WTC11 (cell line): ENCODE data around the gene SLC49A3. TPM values are rescaled to one million over a fixed set of nuclear protein-coding genes. Genes with fewer than 3 reads are reported as not detected.

ENCODE experiments used
- ATAC-seq: fragments of 200-7000 bp; cut with Tn5 transposase; 2 replicates; pipeline ENCODE4 v1.10.0; 2021; ENCODE audit warnings: mild to moderate bottlenecking, moderate library complexity
- CTCF ChIA-PET: fragments of 300-600 bp; sonication (Branson Sonifier 250); formaldehyde crosslinking; loops from one replicate; lab custom pipeline; 2021; ENCODE audit warnings: antibody characterized with exemption; lab: Charles Lee
- POLR2A ChIA-PET: fragments of 350-600 bp; sonication (Branson Sonifier 250); formaldehyde crosslinking; loops from one replicate; lab custom pipeline; 2021; ENCODE audit warnings: antibody characterized with exemption; lab: Charles Lee
- DNase-seq: peaks from one replicate; pipeline ENCODE4 v3.0.0; 2021; ENCODE audit warnings: low spot score
- H3K27ac Mint-ChIP-seq: 2 replicates; pipeline ENCODE4 v1.8.0; 2021; ENCODE audit warnings: mixed read lengths
- H3K27me3 Mint-ChIP-seq: 2 replicates; pipeline ENCODE4 v1.8.0; 2021; ENCODE audit warnings: low read depth, mild to moderate bottlenecking, moderate library complexity, mixed read lengths
- H3K36me3 Mint-ChIP-seq: 2 replicates; pipeline ENCODE4 v1.8.0; 2021; ENCODE audit warnings: mixed read lengths
- H3K4me1 Mint-ChIP-seq: 2 replicates; pipeline ENCODE4 v1.8.0; 2022; ENCODE audit warnings: mixed read lengths
- H3K4me3 Mint-ChIP-seq: 2 replicates; pipeline ENCODE4 v1.8.0; 2021; ENCODE audit warnings: mild to moderate bottlenecking, moderate library complexity, mixed read lengths
- H3K9me3 Mint-ChIP-seq: 2 replicates; pipeline ENCODE4 v1.8.0; 2021; ENCODE audit warnings: mixed read lengths
- AR ChIP-seq: fragments of 250-450 bp; sonication (Bioruptor Pico); IDR thresholded peaks from 2 replicates; pipeline ENCODE4 v1.9.0; 2021; ENCODE audit warnings: mild to moderate bottlenecking
- CREB1 ChIP-seq: sonication (generic); formaldehyde crosslinking; IDR thresholded peaks from 2 replicates; pipeline ENCODE4 v1.8.0; 2023; ENCODE audit warnings: mild to moderate bottlenecking, missing genetic modification reagents
- FOXP4 ChIP-seq: sonication (generic); formaldehyde crosslinking; IDR thresholded peaks from 2 replicates; pipeline ENCODE4 v1.8.0; 2022; ENCODE audit warnings: mild to moderate bottlenecking, missing genetic modification reagents
- IRF1 ChIP-seq: sonication (generic); formaldehyde crosslinking; IDR thresholded peaks from 2 replicates; pipeline ENCODE4 v1.8.0; 2023; ENCODE audit warnings: missing genetic modification reagents
- MLX ChIP-seq: sonication (generic); formaldehyde crosslinking; IDR thresholded peaks from 2 replicates; pipeline ENCODE4 v1.8.1; 2023; ENCODE audit warnings: mild to moderate bottlenecking, missing genetic modification reagents, moderate library complexity
- MXD4 ChIP-seq: fragments of 250-450 bp; sonication (Bioruptor Pico); IDR thresholded peaks from 2 replicates; pipeline ENCODE4 v1.8.0; 2021; ENCODE audit warnings: mild to moderate bottlenecking, moderate library complexity, borderline replicate concordance
- NFE2L1 ChIP-seq: sonication (generic); formaldehyde crosslinking; IDR thresholded peaks from 2 replicates; pipeline ENCODE4 v1.8.1; 2023; ENCODE audit warnings: missing genetic modification reagents
- TEAD1 ChIP-seq: sonication (generic); formaldehyde crosslinking; IDR thresholded peaks from 2 replicates; pipeline ENCODE4 v1.8.0; 2022; ENCODE audit warnings: mild to moderate bottlenecking, missing genetic modification reagents
- TP53 ChIP-seq: sonication (generic); formaldehyde crosslinking; IDR thresholded peaks from 2 replicates; pipeline ENCODE4 v1.8.1; 2023; ENCODE audit warnings: mild to moderate bottlenecking, missing genetic modification reagents
- USF2 ChIP-seq: sonication (generic); formaldehyde crosslinking; IDR thresholded peaks from 2 replicates; pipeline ENCODE4 v1.8.1; 2023; ENCODE audit warnings: mild to moderate bottlenecking, missing genetic modification reagents, moderate library complexity
- ZMAT4 ChIP-seq: fragments of 250-450 bp; sonication (Bioruptor Pico); IDR thresholded peaks from 2 replicates; pipeline ENCODE4 v1.9.0; 2021; ENCODE audit warnings: mild to moderate bottlenecking
- ZNF138 ChIP-seq: sonication (generic); formaldehyde crosslinking; conservative IDR thresholded peaks from 2 replicates; pipeline ENCODE4 v1.8.1; 2022; ENCODE audit warnings: mild to moderate bottlenecking, moderate library complexity, missing genetic modification reagents
- ZNF423 ChIP-seq: fragments of 250-450 bp; sonication (Bioruptor Pico); IDR thresholded peaks from 2 replicates; pipeline ENCODE4 v2.1.2; 2022; ENCODE audit warnings: mild to moderate bottlenecking, moderate library complexity
- ZSCAN18 ChIP-seq: fragments of 250-450 bp; sonication (Bioruptor Pico); IDR thresholded peaks from 2 replicates; pipeline ENCODE4 v2.1.2; 2022; ENCODE audit warnings: mild to moderate bottlenecking, moderate library complexity
- total RNA-seq: library from RNA; stranded (reverse); gene quantifications from 3 replicates; pipeline ENCODE4 v1.2.3, GENCODE V29; 2021

The SLC49A3 gene
- total RNA-seq, 1 experiment from 2014 or later, result 5.8 TPM

- POLR2A ChIA-PET, result no interaction called here
- no peaks in the 10 kb centered on the region for H3K9me3 Mint-ChIP-seq
- no peaks in the 10 kb centered on the region for H3K27me3 Mint-ChIP-seq
- H3K27ac Mint-ChIP-seq, result no peak overlapping the region
- ATAC-seq, result no peak
- TF ChIP-seq IRF1 (no peak), USF2 (CRISPR knock-in tag) (no peak), TP53 (CRISPR knock-in tag) (no peak), NFE2L1 (no peak), ZMAT4 (no peak)
- TF ChIP-seq, all 79 proteins: peak for 0
- H3K4me3 Mint-ChIP-seq, result no peak overlapping the region
- H3K4me1 Mint-ChIP-seq, result no peaks in the 10 kb centered on the region
- peaks cover 45% of the 10 kb centered on the region for H3K36me3 Mint-ChIP-seq
- CTCF ChIA-PET, result interaction anchor here (1.4 kb wide), 2 partner anchors 9 to 50 kb away, joined by 5 read pairs; no protein-coding TSS in a partner anchor
- DNase-seq, result no peak
Observed at GRCh38 chr4:733631-733980, 44.7 kb upstream of the SLC49A3 start.

GRCh38 chr4:732911-733630 is 44.1 kb upstream of the SLC49A3 start:
- ATAC-seq (no peak), DNase-seq (no peak)
- TF ChIP-seq FOXP4 (CRISPR knock-in tag) (no peak), ZNF423 (CRISPR knock-in tag) (no peak), TEAD1 (CRISPR knock-in tag) (no peak), MLX (no peak), ZSCAN18 (CRISPR knock-in tag) (no peak), ZNF138 (CRISPR knock-in tag) (no peak), AR (CRISPR knock-in tag) (no peak), ZMAT4 (no peak), MXD4 (CRISPR knock-in tag) (no peak), CREB1 (CRISPR knock-in tag) (no peak)
- Mint-ChIP-seq H3K27me3 (no peaks in the 10 kb centered on the region), H3K4me3 (no peak overlapping the region), H3K4me1 (no peaks in the 10 kb centered on the region), H3K27ac (no peak overlapping the region), H3K36me3 (peaks cover 43% of the 10 kb centered on the region), H3K9me3 (no peaks in the 10 kb centered on the region)
- POLR2A ChIA-PET, result no interaction called here
- CTCF ChIA-PET, result interaction anchor here (1.4 kb wide), 2 partner anchors 9 to 49 kb away, joined by 5 read pairs; no protein-coding TSS in a partner anchor
